GM19463 (cell line): ENCODE results near the gene SLC26A4.
A peak's percentile ranks its signal among the peaks of the same experiment; 100 is the strongest.

Source experiments
- ATAC-seq: cut with Tn5 transposase; IDR thresholded peaks from one replicate; pipeline ENCODE4 v1.9.1; 2021; ENCODE audit warnings: mild to moderate bottlenecking, moderate library complexity; ENCODE audit not compliant: unreplicated experiment

SLC26A4 gene

DNA sequence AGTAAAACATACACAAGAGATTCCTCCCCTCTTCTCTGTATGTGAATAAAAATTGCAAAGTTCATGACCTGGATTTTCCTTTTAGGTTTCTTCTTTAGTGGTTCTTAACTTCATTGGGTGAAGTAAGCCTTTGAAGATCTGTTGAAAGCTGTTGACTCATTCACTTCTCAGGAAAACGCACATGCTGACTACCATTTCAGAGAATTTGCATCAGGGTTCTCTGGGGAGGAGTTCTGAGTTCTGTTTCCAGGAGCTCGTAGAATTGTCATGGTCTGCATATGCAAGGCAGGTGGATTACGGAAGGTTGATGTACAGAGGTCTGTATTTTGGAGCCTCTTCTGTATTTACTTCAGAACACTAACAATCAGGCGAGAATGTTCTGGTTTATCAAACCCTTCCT lies 962 bp upstream of the SLC26A4 start:
- ATAC-seq, result no peak

DNA sequence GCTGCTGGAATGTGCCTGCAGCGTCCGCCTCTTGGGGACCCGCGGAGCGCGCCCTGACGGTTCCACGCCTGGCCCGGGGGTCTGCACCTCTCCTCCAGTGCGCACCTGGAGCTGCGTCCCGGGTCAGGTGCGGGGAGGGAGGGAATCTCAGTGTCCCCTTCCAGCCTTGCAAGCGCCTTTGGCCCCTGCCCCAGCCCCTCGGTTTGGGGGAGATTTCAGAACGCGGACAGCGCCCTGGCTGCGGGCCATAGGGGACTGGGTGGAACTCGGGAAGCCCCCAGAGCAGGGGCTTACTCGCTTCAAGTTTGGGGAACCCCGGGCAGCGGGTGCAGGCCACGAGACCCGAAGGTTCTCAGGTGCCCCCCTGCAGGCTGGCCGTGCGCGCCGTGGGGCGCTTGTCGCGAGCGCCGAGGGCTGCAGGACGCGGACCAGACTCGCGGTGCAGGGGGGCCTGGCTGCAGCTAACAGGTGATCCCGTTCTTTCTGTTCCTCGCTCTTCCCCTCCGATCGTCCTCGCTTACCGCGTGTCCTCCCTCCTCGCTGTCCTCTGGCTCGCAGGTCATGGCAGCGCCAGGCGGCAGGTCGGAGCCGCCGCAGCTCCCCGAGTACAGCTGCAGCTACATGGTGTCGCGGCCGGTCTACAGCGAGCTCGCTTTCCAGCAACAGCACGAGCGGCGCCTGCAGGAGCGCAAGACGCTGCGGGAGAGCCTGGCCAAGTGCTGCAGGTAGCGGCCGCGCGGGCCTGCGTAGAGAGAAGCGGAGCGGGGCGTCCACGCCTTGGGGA lies 645 bp downstream of the SLC26A4 start:
- ATAC-seq, result peak; percentile 51

DNA sequence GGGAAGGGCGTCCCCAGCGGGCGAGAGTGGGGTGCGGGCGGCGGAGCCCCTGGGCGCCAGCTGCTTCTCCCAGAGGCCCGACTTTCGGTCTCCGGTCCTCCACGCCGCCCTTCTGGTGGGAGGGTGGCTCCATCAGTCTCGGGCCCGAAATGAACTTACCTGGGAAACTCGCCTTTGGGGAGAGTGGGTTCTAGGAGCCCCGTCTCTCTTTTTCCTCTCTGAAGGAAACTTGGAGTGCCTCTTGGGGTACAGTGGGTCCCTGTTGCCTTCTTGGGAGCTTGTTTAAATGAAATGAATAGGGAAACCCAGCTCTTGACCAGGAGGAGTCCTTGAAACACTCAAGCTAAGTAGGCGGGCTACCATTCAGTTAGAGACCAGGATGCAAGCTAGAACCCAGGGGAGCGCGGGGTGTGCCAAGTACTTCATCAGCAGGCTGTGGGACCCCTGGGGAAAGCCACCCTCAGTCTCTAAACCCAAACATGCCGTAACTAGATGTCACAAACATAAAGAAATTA lies 1.3 kb downstream of the SLC26A4 start:
- no peak for ATAC-seq

DNA sequence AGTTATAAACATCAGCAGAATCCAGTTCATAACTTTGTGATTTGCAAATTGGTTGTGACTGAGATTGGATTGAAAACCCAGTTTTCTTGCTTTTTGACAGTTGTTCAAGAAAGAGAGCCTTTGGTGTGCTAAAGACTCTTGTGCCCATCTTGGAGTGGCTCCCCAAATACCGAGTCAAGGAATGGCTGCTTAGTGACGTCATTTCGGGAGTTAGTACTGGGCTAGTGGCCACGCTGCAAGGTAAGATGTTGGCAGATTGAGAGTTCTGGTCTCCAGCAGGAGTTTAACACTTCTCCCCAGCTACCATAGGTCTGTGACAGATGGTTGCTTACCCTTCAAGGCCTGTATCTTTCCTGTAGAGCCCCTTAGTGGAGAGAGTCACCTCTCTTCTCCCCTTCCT lies 2.6 kb downstream of the SLC26A4 start:
- no peak for ATAC-seq

DNA sequence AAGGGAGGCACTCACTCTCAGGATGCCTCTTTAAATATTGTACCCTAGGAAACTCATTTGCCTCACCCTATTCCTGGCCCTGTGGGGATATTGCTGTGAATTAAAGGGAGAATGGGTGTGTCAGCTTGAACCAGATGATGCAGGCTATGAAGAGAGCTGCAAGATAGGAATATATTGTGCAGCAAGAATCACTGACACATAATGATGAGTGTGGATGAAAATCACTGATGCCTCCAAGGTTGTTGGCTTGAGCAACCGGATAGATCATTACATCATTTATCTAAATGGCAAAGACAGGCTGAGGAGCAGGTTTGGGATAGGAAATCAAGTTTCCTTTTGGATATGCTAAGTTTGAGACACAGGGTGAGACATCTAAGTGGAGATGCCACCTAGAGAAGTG lies 6.2 kb downstream of the SLC26A4 start:
- ATAC-seq, result no peak

DNA sequence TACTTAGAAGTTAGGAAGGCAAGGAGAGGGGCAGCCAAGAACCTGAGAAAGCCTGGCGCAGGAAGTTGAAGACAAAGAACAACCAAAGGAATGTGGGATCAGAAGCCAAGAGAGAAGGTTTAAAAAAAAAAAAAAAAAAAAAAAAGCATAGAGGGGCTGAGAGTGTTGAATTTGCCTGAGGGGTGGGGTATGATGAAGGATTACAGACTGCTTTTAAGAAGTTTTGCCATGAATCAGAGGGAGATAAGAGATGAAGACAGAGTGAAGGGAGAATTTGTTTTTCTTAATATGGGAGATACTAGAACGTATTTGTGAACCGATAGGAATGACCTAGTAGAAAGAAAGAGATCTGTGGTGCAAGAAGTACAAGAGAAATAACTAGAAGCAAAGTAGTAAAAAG lies 6.7 kb downstream of the SLC26A4 start:
- ATAC-seq, result no peak

DNA sequence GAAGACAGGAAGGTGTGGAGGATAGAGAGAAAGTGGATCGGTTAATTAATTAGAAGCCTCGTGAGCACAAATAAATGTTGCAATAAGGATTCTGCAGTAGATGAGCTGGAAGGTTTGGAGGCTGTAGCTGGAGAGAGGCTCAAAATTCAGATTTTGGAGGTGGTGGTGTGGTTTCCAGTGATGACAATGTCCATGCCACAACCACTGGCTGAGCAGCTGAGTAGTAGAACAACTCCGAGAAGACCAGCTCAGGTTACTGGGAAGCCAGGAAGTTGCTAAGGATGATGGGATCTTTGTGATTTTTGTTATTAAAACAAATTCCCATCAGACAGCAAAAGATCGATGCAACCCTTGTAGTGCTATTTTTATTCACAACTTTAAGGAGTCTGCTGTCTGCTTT lies 7.7 kb downstream of the SLC26A4 start:
- ATAC-seq, result no peak

DNA sequence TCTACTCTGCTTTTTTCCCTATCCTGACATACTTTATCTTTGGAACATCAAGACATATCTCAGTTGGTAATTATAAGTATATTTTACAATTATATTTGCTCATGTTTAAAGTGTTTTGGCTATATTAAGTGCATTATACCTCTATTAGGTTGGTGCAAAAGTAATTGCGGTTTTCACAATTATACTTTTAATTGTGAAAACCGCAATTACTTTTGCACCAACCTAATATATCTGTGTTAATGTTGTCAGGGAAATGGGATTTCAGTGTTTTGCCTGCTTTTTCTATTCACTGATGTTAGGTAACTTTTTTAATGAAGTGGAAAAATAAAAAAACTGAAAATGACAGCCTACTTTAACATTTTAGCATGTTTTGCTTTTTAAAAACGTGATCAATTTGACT lies 11.6 kb downstream of the SLC26A4 start:
- no peak for ATAC-seq

DNA sequence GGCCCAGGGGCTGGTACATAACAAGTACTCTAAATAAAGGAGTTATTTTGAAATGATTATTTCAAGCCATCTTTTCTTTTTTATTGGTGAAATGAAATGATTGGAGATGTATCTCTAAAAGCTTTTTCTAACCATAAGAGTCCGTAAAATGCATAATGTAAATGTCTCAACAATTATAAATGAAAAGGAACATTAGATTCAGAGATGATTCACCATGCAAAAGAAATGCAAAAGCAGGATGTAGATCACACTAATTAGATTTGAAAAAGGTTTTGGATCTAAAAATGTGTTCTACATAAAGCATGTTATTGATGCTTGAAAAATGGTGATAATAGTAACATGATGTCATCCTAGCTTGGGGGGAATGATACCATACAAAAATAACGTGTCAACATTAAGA lies 15.6 kb downstream of the SLC26A4 start:
- ATAC-seq, result no peak

DNA sequence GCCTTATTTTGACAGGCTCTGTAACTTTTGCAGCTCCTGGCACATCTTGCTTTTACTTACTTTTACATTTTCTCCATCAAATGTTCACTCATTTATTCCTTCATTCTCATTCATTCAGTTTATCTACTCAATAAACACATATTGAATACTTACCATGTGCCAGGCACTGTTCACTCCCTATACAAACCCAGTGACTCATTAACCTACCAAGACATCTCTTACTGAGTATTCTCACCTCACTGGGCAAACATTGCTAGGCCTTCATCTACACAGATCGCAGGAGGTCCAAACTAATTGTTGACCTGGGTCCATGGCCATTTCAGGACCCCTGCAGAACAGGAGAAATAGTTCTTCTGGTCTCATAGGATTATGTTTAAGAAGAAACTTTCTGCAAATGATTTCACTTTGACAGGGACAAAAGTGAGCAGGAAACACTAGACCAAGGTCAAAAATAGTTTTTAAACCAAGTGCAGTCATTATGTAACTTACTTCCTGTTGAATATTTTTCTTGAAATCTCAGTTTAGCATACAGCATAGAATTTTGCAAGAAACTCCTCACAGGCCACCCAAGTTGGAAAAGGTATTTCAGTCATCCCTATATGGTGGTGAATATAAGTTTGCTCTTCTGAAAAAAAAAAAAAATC lies 17.6 kb downstream of the SLC26A4 start:
- no peak for ATAC-seq

DNA sequence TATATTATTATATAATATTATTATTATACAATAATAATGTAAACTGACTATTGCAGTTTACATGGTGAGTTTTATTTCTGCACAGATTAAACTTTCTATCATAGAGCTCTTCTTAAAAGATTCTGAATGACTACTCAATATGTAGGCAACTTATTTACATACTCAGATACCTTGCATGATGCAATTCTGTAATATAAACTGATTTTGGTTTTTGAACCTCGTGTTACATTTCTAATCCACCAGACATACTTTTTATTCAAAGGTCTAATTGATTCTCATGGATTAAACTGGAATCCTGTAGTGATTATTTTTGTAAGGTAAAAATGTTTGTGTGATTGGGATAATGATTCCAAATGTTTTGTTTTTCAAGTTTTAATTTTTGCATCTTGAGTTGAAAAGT lies 19.9 kb downstream of the SLC26A4 start:
- no peak for ATAC-seq

DNA sequence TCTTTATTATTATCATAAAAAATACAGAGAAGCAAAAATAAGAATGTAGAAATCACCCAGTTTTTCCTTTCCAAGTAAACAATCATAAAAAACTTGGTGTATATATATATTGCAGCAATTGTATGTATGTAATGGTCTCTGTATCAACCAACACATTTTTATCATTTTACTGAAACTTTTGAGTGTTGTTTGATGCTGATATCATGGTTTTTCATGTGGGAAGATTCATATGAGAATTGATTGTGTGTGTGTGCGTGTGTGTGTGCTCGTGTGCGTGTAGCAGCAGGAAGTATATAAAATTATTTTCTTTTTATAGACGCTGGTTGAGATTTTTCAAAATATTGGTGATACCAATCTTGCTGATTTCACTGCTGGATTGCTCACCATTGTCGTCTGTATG lies 22.3 kb downstream of the SLC26A4 start:
- no peak for ATAC-seq

DNA sequence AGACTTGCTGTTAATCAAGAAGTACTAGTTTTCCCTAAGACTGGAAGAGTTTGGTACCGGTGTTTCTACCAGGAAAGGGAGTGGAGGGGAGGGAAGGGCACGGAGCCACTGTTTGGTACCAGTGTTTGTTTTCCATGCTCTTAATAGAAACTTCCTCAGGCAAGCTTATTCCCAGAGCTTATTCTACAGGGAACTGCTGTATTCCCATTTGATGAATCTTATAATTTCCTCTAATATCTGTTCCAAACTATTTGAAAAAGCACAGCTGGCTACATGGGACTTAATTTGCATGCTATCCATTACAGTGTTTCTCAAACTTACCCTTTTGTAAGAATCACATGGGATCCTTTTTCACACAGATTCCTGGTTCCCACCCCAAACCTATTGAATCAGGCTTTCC lies 23.7 kb downstream of the SLC26A4 start:
- no peak for ATAC-seq

DNA sequence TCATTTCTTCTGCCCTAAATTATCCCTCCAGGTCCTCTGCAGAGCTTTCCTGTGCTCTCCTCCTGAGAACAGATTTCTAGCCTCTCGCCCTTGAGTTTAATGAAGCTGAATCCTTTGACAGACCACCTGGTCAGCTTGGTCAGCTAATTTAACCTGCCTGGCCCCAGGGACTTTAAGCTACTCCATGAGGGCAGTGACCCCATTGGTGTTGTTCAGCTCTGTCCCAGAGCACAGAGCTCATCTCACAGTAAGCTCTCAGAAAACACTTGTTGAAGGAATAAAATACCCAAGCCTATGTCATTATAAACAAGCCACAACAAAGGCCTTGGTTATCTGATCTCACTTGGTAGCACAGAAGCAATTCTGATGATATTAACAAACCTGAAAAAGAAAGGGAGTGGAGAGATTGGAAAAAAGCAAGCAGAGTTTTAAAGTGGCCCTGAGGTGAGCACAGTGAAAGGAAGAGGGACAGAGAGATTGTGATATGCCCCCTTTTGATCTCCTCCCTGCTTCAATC lies 24.4 kb downstream of the SLC26A4 start:
- ATAC-seq, result no peak

DNA sequence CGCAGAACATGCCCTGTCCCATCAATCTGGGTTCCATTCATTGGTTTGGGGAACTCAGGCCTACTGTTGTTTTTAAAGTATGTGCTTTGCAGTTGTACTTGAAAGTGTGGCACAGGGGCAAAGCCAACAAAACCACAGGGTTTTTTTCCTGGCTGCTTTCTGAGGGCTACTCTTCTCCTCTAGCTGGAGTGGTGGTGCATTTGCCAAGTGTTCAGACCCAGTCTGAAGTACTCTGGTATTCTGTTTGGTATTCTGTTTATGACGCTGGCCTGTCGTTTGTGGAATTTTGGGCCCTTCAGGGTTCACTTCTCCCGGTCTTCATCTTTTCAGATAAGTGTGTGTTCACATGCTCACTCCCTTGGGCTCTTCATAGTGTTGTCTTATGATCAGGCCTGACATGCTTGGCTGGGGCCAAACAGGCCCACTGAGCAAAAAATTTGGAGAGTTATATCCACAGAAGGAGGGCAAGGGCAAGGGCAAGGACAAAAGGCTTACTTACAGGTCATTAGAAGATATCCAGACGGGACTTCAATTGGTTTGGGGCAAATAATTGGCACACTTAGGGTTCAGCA lies 26.3 kb downstream of the SLC26A4 start:
- no peak for ATAC-seq

DNA sequence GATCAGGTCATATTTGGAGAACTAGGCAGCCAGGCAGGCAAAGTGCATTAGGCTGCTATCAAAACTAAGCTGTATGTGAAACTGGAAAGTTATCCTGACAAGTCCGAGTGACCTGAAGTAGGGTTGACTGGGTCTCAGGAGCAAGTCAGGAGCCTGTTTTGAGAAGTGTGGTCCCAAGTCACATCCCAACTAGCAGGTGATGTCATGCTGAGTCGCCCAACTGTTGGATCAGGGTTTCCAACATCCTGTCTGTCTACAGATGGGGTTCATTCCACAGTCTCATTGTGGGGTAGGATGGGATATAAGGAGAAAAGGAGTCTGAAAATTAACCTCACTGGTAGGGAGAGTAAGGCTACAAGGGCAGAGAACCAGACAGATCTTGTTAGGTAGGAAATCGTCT lies 27.0 kb downstream of the SLC26A4 start:
- no peak for ATAC-seq

DNA sequence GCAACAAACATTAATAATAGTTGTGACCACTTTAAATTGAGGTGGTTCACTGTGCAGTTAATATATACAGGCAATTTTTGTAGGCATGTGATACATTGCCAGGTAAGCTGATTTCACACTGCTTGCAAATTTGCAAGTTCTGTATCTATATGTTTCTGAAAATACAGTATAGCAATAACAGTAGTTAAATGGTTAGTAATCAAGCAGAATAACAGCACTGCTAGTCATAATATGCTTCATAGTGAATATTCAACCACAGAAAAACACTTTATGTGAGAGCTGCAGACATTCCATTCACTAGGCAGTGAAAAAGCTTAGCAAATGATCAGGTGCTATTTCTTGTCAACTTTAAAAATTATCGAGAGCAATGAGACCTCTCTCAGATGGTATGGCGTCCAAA lies 28.9 kb downstream of the SLC26A4 start:
- ATAC-seq, result no peak

DNA sequence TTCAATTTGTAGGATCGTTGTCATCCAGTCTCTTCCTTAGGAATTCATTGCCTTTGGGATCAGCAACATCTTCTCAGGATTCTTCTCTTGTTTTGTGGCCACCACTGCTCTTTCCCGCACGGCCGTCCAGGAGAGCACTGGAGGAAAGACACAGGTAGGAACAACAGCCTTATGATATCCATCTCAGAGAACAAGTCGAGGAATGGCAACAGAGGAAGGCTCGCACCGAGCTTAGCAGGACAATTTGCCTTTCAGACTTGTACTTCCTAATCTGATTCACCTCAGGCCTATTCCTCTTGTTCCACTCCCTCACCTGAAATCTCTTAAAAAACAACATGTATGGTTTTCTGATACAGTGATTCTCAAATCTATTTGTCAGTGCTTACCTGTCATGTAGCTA lies 29.5 kb downstream of the SLC26A4 start:
- no peak for ATAC-seq

DNA sequence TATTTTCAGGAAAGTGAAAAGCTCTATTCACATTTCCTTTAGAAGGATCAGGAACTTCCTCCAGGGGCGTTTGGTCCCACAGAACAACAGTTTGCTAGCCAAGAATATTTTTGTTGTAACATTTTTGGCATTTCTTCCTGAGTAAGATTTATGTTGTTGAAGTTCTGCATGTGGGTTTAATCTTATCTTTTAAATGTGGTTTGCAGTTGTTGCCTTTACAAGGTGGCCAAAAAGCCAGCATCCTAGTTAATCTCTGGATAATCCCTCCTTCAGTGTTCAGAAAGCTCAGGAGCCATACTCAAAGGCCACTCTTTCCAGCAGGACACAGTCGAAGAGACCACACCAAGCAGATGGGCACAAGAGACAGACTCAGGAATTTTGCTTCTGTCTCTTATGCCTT lies 30.0 kb downstream of the SLC26A4 start:
- no peak for ATAC-seq

DNA sequence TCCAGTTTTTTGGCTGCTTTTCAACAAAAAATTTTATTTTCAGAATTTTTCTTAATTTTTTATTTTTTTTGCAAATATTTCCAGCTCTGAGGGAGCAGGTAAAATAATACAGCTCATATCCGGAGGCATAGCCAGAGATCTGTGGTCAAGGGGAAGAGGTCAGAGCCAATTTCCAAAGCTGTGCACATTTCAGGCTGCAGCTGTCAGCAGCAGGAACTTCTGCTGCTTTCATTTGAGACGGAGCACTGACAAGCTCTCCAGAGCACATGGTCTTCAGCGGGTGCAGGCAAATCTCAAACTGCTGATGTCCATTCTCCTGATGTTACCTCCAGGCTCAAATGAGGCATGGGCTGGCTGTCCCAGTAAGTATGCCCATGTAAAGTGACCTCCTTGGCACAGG lies 31.1 kb downstream of the SLC26A4 start:
- no peak for ATAC-seq

DNA sequence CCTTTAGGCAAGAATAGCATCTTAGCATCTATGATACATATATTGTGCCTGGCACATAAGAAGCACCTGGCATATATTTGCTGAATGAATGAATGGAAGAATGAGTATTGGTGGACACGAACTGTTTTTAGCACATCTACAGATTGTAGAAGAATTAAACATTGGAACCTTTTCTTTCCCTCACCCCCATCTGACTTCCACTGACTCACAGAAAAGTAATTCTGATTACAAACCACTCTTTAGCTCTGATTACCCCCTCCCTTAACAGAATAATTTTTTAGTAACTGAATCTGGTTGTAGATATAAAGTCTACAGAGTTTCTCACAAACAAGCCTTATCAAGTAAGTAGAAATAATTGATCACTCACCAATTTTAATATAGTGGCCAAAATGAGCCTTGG lies 31.9 kb downstream of the SLC26A4 start:
- ATAC-seq, result no peak

DNA sequence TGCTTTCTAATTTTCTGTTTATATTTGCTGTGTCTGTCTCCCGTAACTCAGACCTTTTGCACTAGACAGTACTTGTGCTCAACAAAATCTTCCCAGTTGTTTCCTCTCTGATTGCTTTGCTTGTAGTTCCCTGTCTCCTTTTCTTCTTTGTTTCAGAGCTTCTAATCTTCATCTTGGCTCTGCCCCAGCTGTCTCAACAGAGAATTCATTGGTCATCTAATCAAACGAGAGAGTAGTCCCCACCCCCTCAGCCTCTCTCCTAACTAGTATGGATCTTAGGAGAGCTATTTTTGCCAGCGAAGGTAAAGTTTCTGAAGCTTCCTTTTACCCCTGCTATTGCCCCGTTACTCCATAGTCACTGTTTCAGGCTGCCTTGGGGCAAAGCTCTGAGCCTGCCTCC lies 32.8 kb downstream of the SLC26A4 start:
- ATAC-seq, result no peak
